Stimulated activated CD4-positive, alpha-beta T cell treated with anti-CD3 and anti-CD28 coated beads, Interleukin-1b, Interleukin-23, amount 100 ng/mL, for 48 hours (primary cell): ENCODE results near the gene OR5AS1.
"Not testable (repeated sequence)": the region's sequence is repeated elsewhere in the genome, so short reads cannot be mapped to it uniquely, and the experiment has no call there.

Experiments used
- DNase-seq: peaks from one replicate; pipeline ENCODE4 v3.0.0-alpha.2; 2020

OR5AS1 gene

DNA sequence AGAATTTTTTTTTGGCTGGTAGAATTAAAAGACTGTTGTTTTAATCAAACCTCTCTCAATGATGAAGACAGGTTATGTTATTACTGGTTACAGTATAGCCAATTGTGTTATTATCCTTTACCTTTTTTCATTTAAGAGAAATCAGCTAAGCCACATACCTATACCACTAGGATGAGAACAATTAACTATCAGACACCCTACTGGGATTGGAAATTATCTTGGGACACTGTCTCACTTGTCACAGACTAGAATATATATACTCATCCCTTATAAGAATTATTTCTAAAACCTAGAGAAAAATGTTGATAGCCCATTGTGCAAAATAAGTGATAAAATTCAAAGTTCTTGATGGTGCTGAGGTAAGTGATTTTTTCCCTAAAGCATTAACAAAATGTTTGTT is at the start of gene OR5AS1:
Gene OR5AS1, plus strand, starts transcription at position 301 of the 400 bp plus-strand sequence. CDS start 2,765 bp downstream, outside the sequence.
- DNase-seq, result no peak

DNA sequence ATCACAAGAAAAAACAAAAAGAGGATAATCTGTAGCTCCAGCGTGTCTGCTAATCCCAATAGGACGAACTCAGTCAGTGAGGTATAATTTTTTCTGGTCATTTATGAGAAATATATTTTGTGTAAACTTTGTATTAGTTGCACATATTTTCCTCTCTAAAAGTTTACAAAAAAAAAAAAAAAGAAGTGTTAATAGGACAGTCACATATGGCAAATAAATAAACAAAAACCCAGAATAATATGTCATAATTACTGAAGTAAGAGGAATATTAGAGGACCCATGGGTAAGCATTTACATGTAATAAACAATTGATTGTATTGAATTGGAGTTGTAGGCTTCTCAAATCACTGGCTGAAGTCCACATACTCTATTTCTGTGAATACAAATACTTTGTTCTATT is 32.9 kb upstream of the OR5AS1 start, which contains the start of gene OR5F1:
Gene OR5F1, minus strand, starts transcription at position 101 of the 400 bp plus-strand sequence. Its CDS starts 0 bp downstream, at position 101.
- DNase-seq, result no peak

DNA sequence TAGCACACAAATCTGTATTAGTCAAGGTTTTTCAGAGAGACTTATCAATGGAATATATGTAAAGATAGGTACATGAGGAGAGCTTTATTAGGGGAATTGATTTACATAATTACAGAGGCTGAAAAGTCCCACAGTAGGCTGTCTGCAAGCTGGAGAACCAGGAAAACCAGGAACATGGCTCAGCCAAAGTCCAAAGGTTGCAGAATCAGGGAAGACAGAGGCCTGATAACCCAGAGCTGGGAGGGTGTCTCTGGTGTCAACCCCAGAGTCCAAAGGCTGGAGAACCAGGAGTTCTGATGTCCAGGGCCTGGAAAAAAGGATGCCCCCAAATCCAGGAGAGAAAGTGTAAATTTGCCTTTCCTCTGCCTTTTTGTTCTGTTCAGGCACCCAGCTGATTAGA is 16.7 kb upstream of the OR5AS1 start:
- DNase-seq, result no peak

DNA sequence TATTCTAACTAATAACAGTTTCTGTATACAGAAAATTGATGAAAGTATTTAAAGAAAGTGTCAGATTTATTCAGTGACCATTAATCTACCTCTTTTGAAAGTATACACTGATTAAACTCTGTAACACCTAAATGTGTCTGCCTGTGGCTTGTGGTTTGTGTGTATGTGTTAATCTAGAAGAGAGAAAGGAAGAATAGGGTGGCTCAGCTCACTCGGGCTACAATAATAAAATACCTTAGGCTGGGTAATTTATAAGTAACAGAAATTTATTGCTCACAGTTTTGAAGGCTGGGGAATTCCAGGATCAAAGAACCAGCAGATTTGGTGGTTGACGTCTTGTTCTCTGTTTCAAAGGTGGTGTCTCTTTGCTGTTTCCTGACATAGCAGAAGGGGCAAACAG is 13.6 kb upstream of the OR5AS1 start:
- DNase-seq, result no peak

DNA sequence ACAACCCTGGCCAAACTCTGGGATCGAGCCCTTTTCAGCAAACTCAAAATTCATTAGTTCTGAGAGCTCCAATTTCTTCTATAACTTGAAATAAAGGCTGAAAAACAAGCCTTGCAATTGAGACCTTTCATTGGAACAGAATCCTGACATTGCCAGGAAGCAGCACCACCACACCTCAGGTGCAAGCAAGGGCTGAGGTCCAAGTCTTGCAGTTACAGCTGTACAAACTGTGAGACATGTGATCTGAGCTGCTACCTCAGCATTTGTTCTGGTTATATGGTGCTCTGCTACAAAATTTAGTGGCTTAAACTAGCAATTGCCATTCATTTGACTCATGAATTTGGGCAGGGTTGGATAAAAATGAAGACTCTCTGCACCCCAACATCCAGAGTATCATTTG is 18.1 kb downstream of the OR5AS1 start:
- DNase-seq, result no peak

DNA sequence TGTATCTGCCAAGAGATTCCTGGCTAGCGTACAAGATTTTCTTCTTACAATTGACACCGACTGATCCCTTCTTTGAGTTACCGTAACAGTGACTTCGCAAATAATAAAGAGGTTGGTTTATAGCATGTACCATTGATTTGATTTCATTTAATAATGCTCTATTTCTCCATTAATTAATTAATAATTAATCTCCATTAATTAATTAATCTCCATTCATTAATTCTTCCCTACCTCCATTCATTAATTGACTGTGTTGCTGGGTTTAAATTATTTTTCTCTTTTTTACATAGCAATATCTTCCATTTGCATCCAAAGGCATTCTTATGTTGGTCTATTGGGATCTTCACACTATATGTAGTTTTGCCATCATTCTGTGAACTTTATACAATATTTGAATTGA is 21.0 kb downstream of the OR5AS1 start:
- no peak for DNase-seq

DNA sequence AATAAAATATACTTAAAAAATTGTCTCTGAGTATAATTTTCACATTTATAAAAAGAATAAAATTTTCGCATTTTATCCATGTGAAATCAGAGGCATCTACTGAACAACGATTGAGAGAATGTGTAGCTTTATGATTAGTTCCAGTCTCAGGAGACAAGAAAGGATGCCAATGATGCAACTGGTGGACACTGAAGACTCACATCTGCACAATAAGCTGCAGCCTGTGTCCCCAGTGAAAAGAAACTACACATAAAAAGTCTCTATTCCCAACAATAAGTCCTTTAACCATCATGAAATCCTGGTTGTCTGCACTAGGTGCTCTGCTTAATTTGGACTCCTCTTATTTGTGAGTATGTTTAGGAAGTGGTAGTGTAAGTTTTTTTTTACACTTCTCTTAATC is 22.0 kb downstream of the OR5AS1 start:
- no peak for DNase-seq

DNA sequence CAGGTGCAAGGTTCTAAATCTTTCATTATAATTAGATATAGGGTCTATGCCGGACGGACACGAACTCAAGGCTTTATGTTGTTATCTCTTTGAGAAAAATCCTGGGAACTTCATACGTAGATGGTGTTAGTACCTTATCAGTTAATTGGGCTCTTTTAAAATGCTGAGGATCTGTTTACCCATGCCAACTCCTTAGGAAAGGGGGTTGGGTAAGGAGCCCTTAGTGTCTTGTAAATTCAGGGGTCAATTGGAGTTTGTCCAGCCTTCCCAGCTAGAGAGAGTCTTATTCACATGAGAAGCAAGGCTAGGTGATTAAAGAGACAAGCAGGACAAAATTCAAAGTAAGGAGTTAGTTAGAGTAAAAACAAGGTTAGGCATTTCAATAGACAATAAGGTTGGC is 28.9 kb downstream of the OR5AS1 start:
- not testable (repeated sequence) for DNase-seq

DNA sequence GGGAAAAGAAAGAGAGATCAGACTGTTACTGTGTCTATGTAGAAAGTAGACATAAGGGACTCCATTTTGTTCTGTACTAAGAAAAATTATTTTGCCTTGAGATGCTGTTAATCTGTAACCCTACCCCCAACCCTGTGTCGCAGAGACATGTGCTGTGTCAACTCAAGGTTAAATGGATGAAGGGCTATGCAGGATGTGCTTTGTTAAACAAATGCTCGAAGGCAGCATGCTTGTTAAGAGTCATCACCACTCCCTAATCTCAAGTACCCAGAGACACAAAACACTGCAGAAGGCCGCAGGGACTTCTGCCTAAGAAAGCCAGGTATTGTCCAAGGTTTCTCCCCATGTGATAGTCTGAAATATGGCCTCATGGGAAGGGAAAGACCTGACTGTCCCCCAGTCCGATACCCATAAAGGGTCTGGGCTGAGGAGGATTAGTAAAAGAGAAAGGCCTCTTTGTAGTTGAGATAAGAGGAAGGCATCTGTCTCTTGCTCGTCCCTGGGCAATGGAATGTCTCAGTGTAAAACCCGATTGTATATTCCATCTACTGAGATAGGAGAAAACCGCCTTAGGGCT is 30.3 kb downstream of the OR5AS1 start:
- DNase-seq, result not testable (repeated sequence)

DNA sequence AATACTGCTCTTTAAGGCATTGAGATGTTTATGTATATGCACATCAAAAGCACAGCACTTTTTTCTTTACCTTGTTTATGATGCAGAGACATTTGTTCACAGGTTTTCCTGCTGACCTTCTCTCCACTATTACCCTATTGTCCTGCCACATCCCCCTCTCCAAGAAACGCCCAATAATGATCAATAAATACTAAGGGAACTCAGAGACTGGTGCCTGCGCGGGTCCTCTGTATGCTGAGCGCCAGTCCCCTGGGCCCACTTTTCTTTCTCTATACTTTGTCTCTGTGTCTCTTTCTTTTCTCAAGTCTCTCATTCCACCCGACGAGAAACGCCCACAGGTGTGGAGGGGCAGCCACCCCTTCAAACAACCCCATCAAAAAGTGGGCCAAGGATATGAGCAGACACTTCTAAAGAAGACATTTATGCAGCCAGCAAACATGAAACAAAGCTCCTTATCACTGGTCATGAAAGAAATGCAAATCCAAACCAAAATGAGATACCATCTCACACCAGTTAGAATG is 30.9 kb downstream of the OR5AS1 start:
- not testable (repeated sequence) for DNase-seq

DNA sequence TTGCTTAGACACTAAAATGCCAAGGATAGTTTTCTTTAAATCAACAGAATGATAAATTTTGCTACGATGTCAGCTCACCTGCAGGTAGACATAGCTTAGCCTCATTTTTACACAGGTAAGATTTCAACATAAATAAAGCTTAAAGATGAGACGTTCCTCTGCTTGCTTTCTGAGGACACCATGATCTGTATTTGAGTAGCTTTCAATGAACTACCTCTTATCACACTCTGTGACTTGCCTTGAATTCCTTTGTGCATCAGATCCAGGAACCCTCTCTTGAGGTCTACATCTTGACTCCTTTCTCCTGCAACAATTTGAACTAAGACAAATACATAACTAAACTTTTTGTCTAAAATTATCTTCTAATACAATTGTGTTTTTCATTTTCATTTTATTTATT is 39.5 kb downstream of the OR5AS1 start:
- DNase-seq, result no peak
